NCI-H1417 (cell line): ENCODE data around the gene TNS3.
"Not testable (repeated sequence)": the region's sequence is repeated elsewhere in the genome, so short reads cannot be mapped to it uniquely, and the experiment has no call there.

Experiments used
- DNase-seq, 3 experiments: peaks; one replicate each; lab custom pipeline; 2025; lab: John Stamatoyannopoulos, UW

TNS3 gene

DNA sequence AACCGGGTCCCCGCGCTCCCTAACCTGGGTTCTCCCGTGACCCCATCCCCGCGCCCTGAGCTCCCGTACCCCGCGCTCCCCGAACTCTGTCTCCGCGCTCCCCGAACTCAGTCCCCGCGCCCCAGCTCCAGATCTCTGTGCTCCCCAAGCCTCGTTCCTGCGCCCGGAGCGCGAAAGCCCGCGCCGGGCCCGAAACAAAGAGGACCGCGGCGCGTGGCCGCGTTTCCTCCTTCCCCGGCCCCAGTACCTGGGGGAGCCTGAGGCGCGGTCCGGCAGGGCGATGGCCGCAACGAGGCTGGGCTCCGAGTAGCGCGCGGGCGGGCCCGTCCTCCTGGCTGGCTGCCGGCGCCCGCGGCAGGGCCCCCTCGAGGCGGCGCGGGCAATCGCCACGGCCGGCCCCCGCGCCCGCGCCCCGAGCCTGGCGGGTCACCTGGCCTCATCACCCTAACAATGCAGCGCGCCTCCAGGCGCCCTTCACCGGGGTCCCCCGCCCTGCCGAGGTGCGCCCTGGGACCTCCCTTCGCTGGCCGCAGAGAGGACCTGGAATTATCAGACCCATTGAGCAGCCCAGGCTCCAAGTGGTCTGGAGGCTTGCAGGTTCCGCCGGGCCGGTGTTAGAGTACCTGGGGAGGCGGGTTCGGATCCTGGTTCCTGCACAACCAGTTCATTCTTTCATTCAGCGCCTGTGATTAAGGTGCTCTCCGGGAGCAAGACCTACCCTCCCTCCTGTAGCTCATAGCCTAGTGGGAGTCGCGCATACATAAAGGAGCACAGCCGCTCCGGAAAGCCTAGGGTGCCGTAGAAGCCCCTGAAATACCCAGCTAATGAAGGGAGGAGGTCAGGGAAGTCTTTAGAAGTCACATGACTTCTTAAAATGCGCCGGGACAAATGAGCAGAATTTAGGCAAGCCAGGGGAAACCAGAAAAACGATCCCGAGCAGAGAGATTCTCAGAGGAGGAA lies at the start of gene TNS3:
TSS of gene TNS3 (minus strand) at position 308 of the 960 bp plus-strand sequence. CDS start 142,475 bp downstream, outside the sequence.
- DNase-seq, result peak in 2 of 3 experiments; percentile 65 to 67

DNA sequence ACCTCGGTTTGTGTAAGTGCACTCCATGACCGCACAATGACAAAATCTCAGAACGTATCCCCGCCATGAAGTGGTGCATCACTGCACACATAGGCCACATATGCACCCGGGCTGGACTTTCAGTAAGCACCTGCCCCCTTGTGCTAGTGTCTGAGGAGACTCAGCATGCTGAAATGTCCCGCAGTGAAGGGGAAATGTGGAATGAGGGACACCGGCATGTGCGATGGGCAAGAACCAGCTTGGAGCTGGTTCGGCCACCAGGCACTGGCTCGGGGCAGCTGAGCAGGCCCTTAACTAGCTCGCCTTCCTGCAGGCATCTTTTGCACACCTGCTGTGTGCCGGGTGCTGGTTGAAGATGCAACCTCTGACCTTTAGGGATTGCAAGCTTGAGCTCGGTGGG lies 49.8 kb upstream of the TNS3 start:
- no peak for DNase-seq

DNA sequence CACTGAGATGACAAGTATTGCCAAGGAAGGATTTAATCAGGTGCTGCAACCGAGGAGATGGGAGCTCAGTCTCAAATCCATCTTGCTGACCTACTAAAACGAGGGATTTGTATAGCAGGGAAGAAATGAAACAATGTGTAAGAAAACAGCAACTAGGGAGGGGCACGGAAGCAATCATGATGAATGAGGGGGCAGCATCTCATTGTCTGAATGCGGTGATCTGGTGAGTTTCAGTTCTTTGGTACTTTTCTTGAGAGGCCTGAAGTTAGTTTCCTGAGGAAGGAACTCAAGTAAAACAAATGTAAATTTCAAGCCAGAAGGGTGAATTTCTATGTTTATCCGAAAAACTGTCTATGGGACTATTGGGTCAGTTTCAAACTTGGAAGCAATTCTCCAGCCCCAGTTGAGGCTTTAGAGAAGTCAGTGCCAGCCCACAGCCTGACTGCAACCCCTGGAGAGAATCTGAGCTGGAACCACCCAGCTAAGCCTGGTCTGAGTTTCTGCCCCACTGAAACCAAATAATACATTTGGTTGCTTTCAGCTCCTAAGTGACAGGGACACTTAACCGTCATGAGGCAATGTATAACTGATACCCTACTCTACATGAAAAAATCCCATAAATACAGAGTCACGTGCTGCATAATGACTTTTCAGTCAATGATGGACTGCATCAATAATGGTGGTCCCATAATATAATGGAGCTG lies 45.8 kb upstream of the TNS3 start:
- DNase-seq, result no peak

DNA sequence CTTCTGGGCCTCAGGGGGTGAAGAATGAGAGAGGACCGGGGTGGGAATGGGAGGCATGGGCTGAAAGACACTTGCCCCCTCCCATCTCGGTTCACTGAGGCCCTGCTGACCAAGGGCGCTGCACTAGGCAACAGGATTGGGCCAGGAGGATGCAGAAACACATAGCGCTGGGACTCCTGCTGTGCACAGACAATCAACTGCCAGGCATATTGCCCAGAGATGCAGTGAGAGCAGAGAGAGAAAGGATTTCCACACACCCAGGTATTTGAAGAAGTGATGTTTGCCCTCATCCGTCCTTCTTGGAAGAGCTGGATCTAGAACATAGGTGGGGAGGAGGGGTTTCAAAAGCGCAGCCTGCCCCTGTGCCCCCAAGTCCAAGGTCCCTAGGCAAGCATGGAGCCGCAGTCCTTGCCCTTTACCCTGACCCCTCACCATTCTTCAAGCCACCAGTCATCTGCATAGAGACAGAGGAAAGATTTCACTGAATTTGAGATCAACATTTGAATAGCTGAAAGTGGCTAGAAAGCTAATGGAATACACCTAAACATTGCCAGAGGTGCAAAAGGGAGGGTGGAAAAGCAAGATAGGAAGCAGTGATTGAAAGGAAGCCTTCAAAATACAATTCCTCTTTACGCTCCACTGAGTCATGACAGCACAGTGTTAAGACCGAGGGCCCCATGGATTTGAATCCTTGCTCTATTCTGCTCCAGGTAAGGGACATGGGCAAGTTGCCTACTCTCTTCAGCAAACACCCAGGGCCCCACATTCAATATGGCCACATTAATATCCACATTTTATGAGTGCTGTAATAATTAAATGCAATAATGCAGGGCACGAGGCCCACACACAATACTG lies 44.2 kb upstream of the TNS3 start:
- DNase-seq, result peak in 2 of 3 experiments; percentile 5 to 18

DNA sequence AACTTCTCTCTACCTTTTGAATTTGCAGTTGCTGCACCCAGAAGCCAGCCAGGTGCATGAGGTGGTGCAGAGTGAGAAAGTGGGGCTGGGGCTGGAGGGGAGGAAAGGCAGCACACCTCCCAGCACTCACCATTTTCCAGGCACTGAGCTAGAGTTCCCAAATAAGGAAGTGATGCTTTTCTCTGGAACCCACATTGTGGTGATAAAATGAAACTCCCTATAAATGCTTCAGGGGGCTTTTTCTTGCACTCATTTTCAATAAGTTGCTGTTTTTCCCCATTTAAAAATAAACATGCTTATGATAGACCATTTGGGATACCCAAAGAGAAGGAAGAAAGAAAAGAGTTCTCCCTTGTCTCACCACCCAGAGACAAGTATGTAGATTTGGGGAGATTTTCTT lies 42.8 kb upstream of the TNS3 start:
- no peak for DNase-seq

DNA sequence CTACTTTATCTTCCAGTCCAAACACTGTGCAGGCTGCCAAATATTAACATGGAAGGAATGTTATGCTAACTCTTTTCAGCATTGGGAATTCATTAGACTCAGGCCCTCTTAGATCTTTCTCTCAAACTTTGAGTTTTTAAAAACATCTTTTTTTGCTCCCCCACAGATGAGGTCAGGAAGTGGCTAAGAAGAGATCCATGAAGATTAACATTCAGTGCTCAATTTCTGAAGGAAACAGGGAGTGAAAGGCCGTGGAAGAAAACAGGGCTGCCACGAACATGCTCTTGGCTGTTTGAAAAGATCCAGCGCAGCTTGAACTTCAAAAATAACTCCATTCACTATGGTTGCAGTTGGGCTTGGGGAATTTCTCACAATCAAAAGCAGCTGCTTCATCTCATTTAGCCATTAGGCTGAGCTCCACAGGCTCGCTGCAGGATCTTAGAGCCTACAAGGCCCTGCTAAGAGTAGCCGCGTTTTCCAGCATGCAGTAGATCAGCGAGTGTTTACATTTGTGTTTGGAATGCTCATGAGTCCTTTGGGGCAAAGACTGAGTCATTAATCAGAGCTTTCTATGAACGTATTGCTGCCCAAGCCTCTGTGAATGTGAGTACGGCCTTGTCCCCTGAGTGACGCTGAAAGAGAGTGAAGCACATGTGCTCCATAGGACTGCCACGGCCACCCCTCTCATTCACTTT lies 41.2 kb upstream of the TNS3 start:
- peak in 1 of 3 experiments; percentile 17 for DNase-seq

DNA sequence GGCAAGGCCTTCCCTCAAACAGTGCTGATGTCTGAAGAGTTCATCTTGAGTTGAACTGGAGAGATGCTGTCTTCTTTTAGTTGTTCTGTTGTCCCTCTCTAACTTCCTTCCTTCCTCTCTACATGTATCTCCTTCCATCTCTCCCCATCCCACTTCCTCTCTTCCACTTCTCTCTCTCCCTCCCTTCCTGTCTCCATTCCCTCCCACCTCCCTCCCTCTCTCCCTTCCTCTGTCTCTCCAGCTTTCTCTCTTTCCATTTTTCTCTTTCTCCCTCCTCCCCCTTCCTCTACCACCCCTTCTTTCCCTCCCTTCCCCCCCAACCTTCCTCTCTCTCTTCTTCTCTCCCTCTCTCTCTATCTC lies 40.7 kb upstream of the TNS3 start:
- DNase-seq, result no peak

DNA sequence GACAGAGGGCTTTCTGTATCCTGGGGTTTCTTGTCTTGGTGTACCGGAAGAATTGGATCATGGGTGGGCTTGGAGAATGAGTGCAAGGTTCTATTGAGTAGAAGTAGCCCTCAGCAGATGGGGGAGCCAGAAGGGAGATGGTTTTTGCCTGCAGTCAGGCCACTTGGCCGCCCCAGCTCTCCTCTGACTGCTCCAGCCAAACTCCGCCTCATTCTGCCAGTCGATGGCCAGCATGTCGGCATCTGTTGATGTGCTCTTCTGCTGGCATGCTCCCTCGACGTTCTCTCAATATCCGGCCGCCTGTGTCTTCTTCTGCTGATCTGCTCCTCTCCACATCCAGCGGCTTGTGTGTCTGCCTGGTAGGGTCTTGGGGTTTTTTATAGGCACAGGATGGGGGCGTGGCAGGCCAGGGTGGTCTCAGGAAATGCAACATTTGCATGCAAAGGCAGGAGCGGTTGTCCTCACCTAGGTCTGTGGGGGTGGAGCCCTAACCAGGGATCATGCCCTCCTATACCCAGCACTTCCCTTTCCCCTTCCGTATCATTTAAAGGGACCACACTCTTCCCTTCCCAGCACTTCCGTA lies 40.2 kb upstream of the TNS3 start:
- no peak for DNase-seq

DNA sequence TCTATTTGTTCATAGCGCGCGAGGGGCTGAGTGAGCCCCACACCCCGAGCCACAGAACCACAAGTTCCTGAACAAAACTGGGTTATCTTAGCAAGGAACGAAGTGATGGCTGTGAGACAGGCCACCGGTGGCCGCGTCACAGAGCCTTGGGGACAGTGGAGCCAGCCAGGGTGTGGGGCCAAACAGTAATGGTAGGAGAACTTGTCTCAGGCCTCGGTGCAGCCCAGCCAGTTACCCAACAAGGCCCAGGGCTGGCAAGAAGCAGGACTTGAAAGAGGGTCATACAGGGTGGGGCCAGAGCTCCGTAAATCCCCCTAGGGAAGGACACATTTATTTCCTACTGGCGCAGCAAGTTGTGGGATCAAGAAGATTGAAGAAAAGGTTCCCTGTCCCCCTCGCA lies 39.4 kb upstream of the TNS3 start:
- DNase-seq, result no peak

DNA sequence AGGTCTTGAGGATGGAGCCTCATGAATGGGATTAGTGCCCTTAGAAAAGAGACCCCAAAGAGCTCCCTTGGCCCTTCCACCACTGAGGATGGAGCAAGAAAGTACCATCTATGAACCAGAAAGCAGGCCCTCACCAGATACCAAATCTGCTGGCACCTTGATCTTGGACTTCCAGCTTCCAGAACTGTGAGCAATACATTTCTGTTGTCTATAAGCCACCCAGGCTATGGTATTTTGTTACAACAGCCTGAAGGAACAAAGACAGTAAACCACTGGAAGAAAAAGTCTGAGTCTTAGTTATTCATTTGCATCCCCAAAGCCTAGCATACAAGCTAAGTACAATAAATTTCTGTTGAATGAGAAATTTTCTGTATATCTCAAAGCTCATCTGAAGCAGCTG lies 37.9 kb upstream of the TNS3 start:
- DNase-seq, result no peak

DNA sequence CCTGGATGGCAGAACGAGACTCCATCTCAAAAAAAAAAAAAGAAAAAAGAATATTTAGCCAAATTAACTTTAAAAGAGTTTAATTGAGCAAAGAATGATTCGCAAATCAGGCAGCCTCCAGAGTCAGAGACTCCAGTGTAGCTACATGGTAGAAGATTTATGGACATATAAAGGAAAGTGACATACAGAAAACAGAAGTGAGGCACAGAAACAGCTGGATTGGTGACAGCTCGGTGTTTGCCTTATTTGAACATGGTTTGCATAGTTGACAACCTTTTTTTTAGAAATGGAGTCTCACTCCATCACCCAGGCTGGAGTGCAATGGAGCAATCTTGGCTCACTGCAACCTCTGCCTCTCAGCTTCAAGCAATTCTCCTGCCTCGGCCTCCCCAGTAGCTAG lies 35.2 kb upstream of the TNS3 start:
- no peak for DNase-seq

DNA sequence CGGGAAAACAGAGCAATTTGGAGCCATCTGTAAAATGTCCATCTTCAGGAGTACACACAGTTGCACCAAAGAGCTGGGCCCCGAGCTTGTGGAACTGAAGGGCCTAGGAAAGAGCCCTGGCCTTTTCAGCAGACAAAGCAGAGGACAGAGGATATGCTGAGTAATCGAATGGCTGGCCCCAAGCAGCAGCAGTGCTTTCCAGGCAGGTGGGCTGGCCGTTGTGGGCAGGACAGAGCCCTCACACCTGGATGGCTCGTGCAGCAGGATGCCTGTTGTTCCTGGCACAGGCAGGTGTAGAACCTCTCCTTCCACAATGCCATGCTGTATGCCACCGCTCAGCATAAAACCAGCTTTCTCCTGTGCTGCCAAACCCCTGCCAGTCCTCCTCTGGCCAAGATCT lies 32.5 kb upstream of the TNS3 start:
- DNase-seq, result no peak

DNA sequence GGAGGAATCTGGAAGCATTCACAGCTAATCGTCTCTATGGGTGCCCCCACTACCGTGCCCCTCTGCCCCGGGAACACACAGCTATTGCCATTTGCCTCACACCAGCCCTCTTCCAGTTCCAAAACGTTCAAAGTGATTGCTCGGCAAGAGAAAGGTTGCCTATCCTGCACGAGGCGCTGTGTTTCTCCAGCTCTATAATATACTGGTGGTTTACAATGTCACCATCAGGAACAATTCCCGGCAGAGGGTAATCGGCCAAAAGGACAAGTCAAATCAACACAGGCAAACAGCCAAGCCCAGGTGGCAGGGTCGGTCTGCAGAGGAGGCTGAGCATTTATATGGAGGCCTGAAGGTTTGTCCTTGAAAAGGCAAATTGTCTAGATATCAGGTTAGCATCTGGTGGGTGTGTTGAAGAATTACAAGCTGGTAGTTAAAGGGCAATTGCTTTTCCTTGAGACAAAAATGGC lies 29.2 kb upstream of the TNS3 start:
- DNase-seq, result no peak

DNA sequence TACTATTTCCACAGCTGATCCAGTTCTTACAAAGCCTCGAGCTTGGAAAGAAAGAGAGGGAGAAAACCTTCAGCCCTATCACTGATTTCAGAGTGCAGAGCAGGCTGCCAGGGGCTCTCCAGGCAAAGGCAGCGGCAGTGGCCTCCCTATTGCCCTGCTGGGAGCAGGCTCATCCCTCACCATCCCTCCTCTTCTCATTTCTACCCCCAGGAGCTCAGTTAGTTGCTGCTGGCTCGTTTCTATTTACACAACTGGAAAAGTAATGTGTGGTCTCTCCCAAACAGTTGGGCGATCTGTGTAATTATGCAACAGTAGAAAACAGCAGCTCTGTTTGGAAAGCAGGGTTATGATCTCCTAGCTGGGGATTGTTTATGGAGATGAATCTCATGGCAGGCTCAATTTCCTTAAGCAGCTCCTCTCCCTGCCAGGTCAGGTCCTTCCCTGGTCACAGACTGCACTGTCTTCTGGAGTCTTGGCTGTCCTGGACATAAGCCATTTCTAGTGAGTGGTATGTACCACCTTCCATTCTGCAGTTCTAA lies 28.7 kb upstream of the TNS3 start:
- DNase-seq, result peak in 1 of 3 experiments; percentile 61

DNA sequence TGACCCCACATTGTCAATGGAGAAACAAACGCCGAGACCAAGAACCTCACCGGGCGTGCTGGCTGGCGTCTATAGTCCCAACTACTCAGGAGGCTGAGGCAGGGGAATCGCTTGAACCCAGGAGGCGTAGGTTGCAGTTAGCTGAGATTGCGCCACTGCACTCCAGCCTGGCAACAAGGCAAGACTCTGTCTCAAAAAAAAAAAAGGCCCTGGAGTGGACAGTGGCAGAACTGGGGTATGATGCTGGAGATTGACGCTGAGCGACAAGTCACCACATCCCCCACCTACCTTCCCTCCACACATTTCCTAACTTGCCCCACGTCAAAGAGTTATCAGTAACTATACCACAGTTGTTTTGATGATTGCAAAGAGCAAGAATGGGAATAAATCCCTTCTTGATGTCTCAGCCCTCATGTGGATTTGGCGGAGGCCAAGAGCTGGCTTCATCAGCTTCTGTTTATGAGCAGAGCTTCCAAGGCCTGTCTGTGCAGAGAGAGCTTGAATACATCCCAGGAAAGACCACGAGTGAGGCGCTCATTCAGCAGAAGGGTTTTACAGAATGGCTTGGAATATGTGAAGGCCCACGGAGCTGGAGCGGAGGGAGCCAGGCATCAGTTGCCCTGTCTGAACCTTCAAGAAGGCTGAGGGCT lies 28.0 kb upstream of the TNS3 start:
- no peak for DNase-seq

DNA sequence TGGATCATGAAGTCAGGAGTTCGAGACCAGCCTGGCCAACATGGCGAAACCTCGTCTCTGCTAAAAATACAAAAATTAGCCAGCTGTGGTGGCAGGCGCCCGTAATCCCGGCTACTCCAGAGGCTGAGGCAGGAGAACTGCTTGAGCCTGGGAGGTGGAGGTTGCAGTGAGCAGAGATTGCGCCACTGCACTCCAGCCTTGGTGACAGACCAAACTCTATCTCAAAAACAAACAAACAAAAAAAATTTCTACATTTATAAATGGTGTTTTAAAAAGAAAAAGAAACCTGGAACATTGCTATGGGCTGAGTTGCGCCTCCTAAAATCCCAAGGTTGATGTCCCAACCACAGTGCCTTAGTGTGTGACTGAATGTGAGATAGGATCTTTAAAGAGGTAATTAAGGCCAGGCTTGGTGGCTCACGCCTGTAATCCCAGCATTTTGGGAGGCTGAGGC lies 24.7 kb upstream of the TNS3 start:
- not testable (repeated sequence) for DNase-seq

DNA sequence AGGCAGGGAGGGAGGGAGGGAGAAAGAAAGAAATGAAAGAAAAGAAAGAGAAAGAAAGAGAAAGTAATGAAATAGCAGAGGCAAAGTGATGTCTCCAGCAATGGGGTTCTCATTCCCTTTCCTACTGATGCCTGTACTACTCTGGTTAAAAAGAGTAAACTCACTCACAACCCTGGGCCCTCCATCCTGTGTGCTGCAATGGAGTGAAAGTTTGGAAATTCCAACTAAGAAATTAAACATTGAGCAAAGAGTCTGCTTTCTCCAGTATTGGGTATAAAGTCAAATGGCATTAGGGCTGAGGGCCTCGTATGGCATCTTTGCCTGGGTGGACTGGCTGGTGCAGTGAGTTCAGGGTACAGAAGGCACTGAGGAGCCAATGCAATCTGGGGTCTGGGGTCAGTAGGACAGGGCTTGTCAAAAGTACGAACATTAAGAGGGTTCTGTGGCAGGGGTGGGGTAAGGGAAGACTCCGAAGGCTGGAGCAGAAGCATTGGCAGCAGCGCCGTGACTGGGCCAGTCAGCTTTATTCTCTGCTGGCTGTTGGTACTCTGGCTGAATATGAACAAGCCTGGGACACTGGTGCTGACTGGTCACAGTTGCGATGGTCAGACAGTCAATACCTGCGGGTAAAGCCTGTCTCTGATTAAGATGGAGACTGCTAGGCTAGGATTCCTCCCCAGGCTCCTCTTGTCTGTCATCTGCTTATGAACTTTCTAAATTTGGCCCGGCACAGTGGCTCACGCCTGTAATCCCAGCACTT lies 24.1 kb upstream of the TNS3 start:
- no peak for DNase-seq

DNA sequence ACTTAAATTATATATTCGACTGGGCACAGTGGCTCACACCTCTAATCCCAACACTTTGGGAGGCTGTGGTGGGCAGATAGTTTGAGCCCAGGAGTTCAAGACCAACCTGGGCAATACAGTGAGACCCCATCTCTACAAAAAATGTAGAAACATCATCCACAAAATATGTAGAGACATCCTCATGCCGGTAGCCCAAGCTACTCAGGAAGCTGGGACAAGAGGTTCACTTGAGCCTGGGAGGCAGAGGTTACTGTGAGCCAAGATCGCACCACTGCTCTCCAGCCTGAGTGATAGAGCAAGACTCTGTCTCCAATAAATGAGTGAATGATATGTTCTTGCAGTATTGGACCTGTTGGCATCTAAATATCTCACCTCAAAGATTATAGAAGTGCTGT lies 22.6 kb upstream of the TNS3 start:
- DNase-seq, result no peak

DNA sequence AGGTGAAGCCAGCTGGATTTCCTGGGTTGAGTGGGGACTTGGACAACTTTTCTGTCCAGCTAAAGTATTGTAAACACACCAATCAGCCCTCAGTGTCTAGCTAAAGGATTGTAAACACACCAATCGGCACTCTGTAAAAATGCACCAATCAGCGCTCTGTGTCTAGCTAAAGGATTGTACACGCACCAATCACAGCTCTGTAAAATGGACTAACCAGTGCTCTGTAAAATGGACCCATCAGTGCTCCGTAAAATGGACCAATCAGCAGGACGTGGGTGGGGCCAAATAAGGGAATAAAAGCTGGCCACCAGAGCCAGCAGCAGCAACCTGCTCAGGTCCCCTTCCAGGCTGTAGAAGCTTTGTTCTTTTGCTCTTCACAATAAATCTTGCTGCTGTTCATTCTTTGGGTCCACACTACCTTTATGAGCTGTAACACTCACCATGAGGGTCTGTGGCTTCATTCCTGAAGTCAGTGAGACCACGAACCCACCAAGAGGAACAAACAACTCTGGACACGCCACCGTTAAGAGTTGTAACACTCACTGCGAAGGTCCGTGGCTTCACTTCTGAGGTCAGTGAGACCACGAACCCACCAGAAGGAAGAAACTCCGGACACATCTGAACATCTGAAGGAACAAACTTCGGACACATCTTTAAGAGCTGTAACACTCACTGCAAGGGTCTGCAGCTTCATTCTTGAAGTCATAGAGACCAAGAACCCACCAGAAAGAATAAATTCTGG lies 21.8 kb upstream of the TNS3 start:
- not testable (repeated sequence) for DNase-seq
